HUES48 (cell line): Measurements from ENCODE around the gene EXOC3L4.

Experiments
- H3K27ac ChIP-seq: one replicate; pipeline ENCODE4 v1.7.0; 2013; ENCODE audit warnings: low read depth, low read length, inconsistent platforms
- H3K27me3 ChIP-seq: 2 replicates; pipeline ENCODE4 v1.6.1; 2013; ENCODE audit warnings: mild to moderate bottlenecking, low read length; ENCODE audit not compliant: control insufficient read depth, insufficient read depth
- H3K36me3 ChIP-seq: 2 replicates; pipeline ENCODE4 v1.6.1; 2013; ENCODE audit warnings: low read length; ENCODE audit not compliant: control insufficient read depth, insufficient read depth
- H3K4me1 ChIP-seq: 2 replicates; pipeline ENCODE4 v1.6.1; 2013; ENCODE audit warnings: mild to moderate bottlenecking, low read length; ENCODE audit not compliant: control insufficient read depth, insufficient read depth
- H3K4me3 ChIP-seq: 2 replicates; pipeline ENCODE4 v1.5.1; 2013; ENCODE audit warnings: mild to moderate bottlenecking, low read depth, low read length
- H3K9ac ChIP-seq: 2 replicates; pipeline ENCODE4 v1.6.1; 2013; ENCODE audit warnings: mild to moderate bottlenecking, low read depth, low read length, moderate library complexity
- H3K9me3 ChIP-seq: 2 replicates; pipeline ENCODE4 v1.6.1; 2013; ENCODE audit warnings: low read length; ENCODE audit not compliant: control insufficient read depth, insufficient read depth

EXOC3L4 gene

DNA sequence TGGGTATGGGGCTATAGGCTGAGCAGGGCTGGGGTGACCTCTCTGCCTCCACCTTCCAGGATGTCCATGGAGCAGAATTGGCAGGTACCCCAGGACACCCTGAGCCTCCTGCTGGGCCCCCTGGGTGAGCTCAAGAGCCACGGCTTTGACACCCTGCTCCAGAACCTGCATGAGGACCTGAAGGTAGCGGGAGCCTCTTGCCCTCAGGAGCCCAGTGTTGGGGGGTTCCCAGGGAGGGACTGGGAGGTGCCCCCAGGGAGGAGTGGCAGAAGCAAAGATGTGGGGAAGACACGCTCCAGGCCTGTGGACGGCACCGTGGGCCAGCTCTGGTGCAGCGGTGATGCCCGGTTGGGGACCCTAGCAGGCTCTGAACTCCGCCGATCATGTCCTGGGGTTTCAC lies 37.1 kb downstream of the EXOC3L4 start:
- H3K9ac ChIP-seq: no peak overlapping the region
- 0 out of 2 replicates have a peak, but pooled peaks cover 4% of the 10 kb centered on the region for H3K36me3 ChIP-seq
- no peak overlapping the region for H3K4me3 ChIP-seq
- peaks cover 2% of the 10 kb centered on the region; the same call in 1 of the 2 replicates for H3K4me1 ChIP-seq
- peaks cover 19% of the 10 kb centered on the region for H3K27me3 ChIP-seq
- H3K27ac ChIP-seq: no peak overlapping the region
- H3K9me3 ChIP-seq: no peaks in the 10 kb centered on the region

DNA sequence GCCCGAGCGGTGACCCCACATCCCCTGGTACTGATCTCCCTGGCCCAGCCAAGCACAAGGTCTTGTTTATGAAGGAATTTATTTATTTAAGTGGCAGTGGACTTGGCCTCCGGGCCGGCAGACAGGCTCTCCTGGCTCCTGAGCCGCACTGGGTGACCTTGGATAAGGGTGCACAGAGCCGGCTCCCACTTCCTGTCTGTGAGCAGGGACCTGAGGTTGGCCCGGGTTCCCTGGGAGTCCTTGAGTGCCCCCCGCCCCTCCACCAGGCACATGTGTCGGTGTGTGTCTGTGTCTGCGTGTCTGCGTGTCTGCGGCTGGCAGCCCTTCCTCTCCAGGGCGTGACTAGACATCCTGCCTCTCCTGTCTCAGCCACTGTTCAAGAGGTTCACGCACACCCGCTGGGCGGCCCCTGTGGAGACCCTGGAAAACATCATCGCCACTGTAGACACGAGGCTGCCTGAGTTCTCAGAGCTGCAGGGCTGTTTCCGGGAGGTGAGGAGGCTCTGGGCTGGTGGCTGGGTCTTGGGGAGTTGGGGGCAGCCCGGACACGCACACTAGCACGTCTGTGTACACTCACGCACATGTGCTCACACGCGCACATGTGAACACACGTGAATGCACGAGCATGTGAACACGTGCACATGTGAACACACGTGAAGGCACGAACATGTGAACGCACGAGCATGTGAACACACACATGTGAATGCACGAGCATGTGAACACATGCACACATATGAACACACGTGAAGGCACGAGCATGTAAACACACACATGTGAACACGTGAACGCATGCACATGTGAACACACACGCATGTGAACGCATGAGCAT lies 38.1 kb downstream of the EXOC3L4 start:
- Histone ChIP-seq H3K27ac (no peak overlapping the region), H3K9ac (no peak overlapping the region)

DNA sequence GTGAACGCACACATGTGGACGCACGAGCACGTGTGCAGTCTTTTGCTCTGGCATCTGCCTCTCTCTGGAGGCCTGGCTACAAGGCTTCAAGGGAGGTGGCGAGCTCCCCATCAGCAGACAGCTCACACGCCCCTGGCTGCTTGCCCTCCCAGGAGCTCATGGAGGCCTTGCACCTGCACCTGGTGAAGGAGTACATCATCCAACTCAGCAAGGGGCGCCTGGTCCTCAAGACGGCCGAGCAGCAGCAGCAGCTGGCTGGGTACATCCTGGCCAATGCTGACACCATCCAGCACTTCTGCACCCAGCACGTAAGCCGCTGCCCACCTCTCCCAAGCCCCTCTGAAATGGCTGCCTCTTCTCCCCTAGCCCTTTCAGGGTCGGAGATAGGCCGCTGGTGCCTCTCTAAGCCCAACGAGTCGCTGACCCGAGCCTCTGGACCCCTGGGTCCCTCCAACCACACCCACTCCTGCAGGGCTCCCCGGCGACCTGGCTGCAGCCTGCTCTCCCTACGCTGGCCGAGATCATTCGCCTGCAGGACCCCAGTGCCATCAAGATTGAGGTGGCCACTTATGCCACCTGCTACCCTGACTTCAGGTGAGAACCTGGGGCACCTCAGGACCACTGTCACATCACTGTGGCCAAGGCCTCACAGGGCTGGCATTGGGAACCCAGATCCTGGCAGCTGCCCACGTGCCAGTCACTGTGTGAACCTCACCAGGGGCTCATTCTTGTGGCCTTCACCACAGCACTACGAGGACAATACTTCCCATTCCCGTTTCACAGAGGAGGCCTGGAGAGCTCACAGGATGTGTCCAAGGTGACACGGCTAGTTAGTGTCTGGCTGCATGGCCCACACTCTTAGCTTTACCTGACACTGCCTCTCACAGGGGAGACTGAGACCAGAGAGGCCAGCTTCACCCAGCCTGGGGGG lies 39.0 kb downstream of the EXOC3L4 start:
- H3K4me3 ChIP-seq: no peak overlapping the region
- 0 out of 2 replicates have a peak, but pooled peaks cover 4% of the 10 kb centered on the region for H3K36me3 ChIP-seq
- H3K27ac ChIP-seq: no peak overlapping the region
- H3K27me3 ChIP-seq: peaks cover 5% of the 10 kb centered on the region; the same call in 1 of the 2 replicates
- H3K9me3 ChIP-seq: no peaks in the 10 kb centered on the region
- no peaks in the 10 kb centered on the region; the same call in 1 of the 2 replicates for H3K4me1 ChIP-seq
- no peak overlapping the region for H3K9ac ChIP-seq

More for the DNA sequence above, 38.1 kb downstream of the EXOC3L4 start:
- Histone ChIP-seq H3K27me3 (peaks cover 13% of the 10 kb centered on the region), H3K4me3 (no peak overlapping the region), H3K36me3 (0 out of 2 replicates have a peak, but pooled peaks cover 4% of the 10 kb centered on the region), H3K9me3 (no peaks in the 10 kb centered on the region), H3K4me1 (no peaks in the 10 kb centered on the region)

DNA sequence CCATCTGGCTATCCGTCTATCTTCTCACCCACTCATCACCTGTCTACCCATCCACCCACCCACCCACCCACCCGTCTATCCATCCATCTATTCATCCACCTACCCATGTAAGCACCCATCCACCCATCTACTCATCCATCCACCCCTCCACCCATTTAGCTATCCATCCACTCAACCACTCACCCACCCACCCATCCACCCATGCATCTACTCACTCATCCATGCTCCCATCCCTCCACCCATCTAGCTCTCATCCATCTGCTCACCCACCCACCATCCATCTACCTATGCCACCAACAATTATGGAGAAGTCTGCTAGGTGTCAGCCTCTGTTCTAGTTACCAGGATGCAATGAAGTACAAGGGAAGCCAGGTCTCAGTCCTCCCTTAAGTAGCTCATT lies 39.9 kb downstream of the EXOC3L4 start:
- no peaks in the 10 kb centered on the region for H3K9me3 ChIP-seq
- H3K9ac ChIP-seq: no peak overlapping the region
- H3K4me1 ChIP-seq: no peaks in the 10 kb centered on the region; the same call in 1 of the 2 replicates
- no peak overlapping the region for H3K27ac ChIP-seq
- H3K36me3 ChIP-seq: 0 out of 2 replicates have a peak, but pooled peaks cover 4% of the 10 kb centered on the region
- H3K4me3 ChIP-seq: no peak overlapping the region
- H3K27me3 ChIP-seq: peaks cover 4% of the 10 kb centered on the region

DNA sequence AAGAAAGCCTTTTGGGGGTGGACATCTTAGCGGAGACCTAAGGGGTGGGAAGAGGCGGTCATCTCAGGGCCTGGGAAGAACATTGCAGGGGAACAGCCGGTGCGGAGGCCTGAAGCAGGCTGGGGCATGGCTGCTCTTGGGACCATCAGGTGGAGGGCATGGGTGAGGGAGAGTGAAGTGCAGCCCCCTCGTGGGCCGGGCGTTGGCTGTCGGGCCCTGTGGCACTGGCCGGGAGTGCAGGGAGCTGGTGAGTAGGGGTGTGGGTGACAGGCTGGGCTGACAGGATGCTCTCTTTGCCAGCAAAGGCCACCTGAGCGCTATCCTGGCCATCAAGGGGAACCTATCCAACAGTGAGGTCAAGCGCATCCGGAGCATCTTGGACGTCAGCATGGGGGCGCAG lies 40.4 kb downstream of the EXOC3L4 start:
- no peak overlapping the region for H3K4me3 ChIP-seq
- no peaks in the 10 kb centered on the region; the same call in 1 of the 2 replicates for H3K4me1 ChIP-seq
- H3K36me3 ChIP-seq: 0 out of 2 replicates have a peak, but pooled peaks cover 4% of the 10 kb centered on the region
- H3K9ac ChIP-seq: no peak overlapping the region
- no peaks in the 10 kb centered on the region for H3K9me3 ChIP-seq
- no peak overlapping the region for H3K27ac ChIP-seq
- peaks cover 9% of the 10 kb centered on the region for H3K27me3 ChIP-seq

DNA sequence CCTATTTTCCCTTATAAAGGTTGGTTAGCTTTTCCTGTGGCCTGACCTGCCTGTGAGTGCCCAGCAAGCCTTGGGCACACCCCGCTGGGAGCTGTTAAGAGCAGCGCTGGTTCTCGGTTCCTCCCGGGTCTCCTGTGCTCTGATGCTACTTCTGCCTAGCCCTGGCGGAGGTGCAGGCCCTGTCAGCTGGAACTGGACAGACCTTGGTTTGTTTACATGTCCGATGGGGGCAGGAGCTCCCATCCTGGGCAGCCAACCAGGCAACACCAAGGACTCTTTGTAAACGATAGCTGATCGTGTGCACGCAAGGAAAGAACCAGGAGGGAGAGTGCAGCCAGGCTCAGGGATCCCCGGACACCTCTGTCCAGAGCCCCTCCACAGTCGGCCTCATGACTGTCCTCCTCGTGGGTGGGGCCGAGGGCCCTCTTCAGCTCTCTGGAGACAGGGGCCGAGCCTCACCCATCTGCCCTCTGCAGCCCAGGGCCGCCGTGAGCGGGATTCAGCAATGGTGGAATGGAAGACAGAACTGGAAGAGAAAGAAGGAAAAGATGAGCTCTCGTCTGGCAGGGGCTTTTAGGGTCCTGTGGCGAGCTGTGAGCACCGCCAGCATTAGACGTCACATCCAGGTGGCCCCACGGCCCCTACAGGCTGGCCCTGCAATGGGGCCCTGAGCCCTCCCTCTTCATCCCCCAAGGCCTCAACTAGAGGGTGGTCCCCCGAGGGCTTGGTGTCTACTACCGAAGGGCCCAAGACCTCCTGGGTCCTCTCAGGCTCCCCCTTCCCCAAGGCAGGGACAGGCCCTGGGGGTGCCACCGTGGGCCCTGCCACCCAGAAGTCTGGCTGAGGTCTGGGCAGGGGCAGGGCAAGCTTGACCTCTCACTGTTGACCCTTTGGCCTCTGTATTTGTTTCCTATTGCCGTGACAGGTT lies 41.1 kb downstream of the EXOC3L4 start:
- H3K4me1 ChIP-seq: no peaks in the 10 kb centered on the region; the same call in 1 of the 2 replicates
- H3K27me3 ChIP-seq: peaks cover 15% of the 10 kb centered on the region
- no peaks in the 10 kb centered on the region for H3K9me3 ChIP-seq
- H3K4me3 ChIP-seq: no peak overlapping the region
- H3K27ac ChIP-seq: no peak overlapping the region
- no peak overlapping the region for H3K9ac ChIP-seq
- H3K36me3 ChIP-seq: 0 out of 2 replicates have a peak, but pooled peaks cover 4% of the 10 kb centered on the region

DNA sequence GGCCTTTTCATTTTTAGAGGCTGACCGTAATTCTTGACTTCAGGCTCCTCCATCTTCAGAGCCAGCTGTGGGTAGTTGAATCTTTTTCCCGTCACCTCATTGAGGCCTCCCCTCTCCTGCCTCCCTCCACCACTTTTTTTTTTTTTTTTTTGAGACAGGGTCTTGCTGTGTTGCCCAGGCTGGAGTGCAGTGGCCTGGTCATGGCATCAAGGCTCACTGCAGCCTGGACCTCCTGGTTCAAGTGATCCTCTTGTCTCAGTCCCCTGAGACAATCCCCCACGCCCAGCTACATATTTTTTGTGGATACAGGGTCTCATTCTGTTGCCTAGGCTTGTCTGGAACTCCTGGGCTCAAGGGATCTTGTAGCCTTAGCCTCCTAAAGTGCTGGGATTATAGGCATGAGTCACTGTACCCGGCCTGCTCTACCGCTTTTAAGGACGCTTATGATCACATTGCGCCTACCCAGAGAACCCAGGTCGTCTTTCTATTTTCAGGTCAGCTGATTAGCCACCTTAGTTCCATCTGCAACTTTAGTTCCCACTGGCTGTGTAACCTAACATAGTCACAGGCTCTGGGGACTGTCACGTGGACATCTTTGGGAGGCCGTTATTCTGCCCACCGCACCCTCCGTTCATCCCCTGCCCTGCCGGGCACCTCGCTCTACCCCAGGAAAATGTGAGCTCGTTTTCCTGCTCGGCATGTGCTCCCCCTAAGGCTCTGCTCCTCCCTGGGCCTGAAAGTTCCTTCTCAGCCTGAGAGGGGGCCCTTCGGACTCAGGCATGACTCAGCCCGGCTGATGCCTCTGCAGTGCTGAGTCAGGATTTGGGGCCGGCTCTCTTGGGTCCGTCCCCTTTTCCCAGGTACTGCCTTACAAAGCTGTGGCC lies 42.1 kb downstream of the EXOC3L4 start:
- no peak overlapping the region for H3K9ac ChIP-seq
- H3K27ac ChIP-seq: no peak overlapping the region
- H3K9me3 ChIP-seq: no peaks in the 10 kb centered on the region
- H3K4me1 ChIP-seq: no peaks in the 10 kb centered on the region; the same call in 1 of the 2 replicates
- peaks cover 15% of the 10 kb centered on the region for H3K27me3 ChIP-seq
- 0 out of 2 replicates have a peak, but pooled peaks cover 4% of the 10 kb centered on the region for H3K36me3 ChIP-seq
- no peak overlapping the region for H3K4me3 ChIP-seq

DNA sequence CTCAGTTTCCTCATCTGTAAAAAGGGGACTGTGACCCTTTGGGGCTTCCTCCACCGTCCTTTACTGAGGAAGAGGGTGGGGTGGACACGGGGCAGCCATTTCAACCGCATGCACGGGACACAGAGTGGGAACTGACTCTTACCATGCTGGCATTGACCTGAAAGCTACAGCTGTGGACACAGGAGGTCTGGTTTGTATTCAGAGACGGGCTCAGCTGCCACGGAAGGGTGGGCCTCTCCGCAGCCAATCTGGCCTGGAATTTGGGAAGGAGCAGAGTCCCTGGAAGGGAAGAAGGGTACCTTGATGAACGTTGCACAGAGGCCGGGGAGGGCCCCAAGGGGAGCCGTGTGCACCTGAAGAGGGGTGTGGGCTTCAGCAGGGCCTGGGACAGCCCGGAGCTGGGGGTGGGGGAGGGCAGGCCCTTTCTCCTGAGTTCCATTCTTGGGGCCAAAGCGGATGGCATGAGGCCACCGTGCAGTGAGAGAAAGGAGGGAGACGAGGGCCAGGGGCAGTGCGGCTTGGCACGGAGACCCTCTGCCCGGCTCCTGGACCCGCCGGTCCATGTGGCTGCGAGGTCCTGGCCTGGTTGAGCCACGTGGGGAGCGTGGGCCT lies 43.3 kb downstream of the EXOC3L4 start:
- no peak overlapping the region for H3K4me3 ChIP-seq
- no peak overlapping the region for H3K9ac ChIP-seq
- H3K36me3 ChIP-seq: 0 out of 2 replicates have a peak, but pooled peaks cover 4% of the 10 kb centered on the region
- H3K27ac ChIP-seq: no peak overlapping the region
- H3K4me1 ChIP-seq: no peaks in the 10 kb centered on the region; the same call in 1 of the 2 replicates
- H3K9me3 ChIP-seq: no peaks in the 10 kb centered on the region
- peaks cover 15% of the 10 kb centered on the region for H3K27me3 ChIP-seq
